ENCODE results near the gene GARIN1A.

- TF ChIP-seq POLR2A (IDR thresholded peaks at IDR 0.05) (no peak), CTCF (IDR thresholded peaks at IDR 0.05) (no peak)
Observed at GRCh38 chr7:128681794-128682537, 9.9 kb downstream of the GARIN1A start.
